Amniotic epithelial cell (primary cell): ENCODE results near the gene HERC4.

Experiments used
- DNase-seq: peaks from one replicate; pipeline ENCODE4 v3.0.0-alpha.2; 2010; ENCODE audit warnings: low read depth

HERC4 gene

DNA sequence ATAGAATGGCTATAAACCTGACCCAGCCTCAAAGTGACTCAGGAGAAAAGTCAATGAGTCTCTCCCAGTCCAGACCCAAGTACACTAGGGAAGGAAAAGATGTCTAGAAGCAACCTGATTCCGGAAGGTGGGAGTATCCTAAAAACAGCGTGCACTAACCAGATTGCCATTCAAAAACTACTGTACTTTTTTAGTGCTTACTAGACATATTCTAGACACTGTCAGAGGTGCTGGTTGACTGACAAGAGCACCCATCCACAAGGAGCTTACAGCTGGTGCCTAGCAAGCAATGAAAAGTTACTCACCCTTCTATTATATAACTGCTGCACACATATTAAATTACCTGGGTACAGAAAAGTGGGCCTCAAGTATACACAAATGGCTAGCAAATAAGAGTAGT lies 109.6 kb downstream of the HERC4 start:
- no peak for DNase-seq

DNA sequence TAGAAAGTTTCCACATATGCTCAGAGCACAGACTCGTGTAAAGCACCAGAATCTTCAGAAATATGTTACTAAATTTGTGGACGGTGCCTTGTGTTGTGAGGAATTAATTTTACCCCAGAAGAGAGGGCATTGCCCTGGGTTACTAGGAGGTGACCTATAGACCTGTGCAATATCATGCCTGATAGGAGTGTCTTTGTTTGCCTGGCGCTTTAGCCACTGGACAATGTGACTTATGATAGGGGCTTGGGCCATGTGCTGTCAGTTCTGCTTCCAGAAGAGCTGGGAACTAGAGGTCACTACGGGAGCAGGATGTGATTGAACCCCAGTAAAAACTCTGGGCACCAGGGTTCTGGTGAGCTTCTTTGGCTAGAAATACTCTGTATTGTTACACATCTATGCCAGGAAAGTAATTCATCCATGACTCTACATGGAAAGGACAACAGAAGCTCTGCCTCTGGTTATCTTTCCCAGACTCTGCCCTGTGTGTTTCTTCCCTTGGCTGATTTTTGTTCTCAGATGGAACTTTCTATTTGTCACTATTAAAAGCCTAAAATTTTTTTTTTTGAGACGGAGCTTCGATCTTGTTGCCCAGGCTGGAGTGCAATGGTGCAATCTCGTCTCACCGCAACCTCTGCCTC lies 115.1 kb downstream of the HERC4 start:
- no peak for DNase-seq

DNA sequence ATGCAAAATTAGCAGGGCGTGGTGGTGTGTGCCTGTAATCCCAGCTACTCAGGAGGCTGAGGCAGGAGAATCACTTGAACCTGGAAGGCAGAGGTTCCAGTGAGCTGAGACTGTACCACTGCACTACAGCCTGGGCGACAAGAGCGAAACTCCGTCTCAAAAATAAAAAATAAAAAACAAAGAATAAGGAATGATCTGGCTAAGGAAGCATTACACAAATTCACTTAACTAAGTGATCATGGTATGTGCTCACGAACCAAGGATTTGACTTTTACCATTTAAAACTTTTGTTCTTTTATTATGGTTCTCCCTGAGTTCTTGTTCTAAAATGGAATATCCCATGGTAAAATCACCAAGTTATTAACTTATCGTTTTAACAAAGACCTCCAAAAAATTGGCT lies 119.5 kb downstream of the HERC4 start:
- no peak for DNase-seq

DNA sequence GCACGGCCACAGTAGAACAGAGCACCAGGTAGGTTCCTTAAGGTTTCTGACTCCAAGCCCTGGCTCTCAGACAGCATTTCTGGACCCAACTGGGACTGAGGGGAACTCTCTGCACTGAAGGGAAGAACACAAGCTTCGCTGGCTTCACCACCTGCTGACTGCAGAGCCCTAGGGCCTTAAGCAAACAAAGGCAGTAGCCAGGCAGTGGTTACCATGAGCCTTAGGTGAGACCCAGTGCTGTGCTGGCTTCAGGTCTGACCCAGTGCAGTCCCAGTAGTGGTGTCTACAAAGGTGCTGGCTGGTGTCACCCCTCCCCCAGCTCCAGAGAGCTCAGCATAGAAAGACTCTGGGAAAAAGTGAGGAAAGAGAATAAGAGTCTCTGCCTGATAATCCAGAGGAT lies 131.2 kb downstream of the HERC4 start:
- no peak for DNase-seq

DNA sequence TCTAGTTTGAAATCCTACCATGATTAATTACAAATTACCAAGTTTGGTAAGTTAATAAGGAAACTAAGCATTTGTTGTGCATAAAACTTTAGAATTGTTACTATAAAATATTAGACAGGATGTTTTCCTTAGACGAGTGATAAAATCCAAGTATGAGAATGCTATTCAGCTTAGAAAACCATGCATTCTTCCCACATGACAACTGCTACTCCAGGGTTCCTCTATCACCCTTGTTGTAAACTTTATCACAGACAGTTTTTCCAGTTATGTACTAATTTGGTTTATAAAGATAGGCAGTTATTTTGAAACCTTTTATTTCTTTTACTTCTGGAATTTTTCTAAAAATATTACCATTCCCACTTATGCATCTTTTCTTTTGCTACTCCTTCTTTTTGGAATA lies 138.7 kb downstream of the HERC4 start:
- peak; percentile 31 for DNase-seq

DNA sequence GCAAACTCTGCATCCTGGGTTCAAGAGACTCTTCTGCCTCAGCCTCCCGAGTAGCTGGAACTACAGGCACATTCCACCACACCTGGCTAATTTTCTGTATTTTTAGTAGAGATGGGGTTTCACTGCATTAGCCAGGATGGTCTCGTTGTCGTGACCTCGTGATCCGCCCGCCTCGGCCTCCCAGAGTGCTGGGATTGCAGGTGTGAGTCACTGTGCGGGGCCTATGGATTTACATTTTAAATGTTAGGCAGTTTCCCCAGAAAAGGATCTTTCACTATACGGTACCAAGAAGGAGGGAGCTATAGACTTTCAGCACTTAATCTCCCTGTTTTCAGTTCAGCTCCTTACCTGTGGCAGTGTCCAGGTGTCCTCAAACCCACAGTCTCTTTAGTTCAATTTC lies 139.9 kb downstream of the HERC4 start:
- DNase-seq, result no peak

DNA sequence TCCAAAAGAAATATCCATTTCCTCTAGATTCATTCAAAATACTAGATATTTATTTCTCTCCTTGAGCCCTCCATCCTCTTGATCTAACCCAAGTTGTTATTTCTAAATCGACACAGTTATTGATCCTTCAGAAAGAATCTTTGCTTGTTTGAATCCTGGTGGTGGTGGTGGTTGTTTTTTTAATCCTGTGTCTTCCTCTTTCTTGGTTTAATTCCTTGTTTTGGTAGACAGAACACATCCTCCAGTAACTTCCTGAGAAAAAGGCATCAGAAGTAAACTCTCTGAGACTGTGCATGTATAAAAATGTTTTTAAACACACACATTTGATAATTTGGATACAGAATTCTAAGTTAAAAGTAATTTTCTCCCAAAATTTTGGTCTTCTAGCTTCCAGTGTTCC lies 140.7 kb downstream of the HERC4 start:
- DNase-seq, result no peak

DNA sequence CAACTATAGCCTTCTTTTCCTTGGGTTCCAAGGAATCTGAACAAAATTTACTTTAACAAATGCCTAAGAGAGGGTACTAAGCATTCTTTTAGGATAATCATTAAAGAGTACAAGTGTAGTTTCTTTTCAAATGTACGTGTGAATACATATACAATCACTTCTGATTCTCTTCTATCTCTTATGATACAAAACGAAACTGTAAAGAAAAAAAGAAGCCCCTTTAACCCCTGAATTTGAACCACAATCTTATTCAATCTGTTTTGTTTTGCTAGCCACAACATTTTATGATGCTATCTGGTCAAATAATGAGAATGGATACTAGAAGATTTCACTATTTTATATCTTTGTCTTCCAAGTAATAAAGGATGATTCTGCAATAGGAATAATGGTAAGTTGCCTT lies 141.9 kb downstream of the HERC4 start:
- DNase-seq, result no peak

DNA sequence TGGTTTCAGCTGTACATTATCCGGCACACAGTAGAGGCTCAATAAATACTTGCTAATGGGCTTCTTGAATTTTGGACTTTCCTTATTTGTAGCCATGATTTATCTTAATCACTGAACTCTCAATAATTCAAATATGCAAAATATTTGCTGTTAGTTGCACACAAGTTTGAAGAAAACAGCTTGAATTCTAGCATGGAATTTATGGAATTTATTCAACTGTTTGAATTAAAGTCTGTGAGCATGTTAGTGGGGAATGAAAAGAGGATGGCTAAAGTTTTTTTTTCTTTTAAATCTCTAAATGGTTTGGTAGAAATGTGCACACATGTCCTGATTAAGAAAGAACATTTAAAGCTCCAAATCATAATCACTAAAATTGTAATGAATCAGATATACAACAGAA lies 148.1 kb downstream of the HERC4 start:
- DNase-seq, result no peak

DNA sequence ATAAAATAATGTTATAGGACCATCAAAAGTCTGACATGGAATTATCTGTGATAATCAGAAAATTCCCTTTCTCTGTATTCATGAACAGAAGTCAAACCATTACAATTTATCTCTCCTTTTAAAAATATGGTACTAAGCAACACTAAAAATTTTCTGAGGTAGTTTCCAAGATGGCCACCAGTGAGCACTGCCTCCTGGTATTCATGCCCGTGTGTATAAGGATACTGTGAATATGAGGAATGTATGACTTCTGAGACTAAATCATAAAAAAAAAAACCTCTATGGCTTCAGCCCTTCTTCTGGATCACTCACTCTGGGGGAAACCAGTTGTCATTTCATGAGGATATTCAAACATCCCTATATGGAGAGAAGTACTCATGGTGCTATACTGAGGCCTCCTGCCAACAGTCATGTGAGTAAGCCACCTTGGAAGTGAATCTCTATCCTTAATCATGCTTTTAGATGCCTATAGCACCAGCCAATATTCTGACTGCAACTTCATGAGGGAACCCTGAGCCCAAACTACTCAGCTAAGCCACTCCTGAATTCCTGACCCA lies 149.6 kb downstream of the HERC4 start:
- DNase-seq, result peak; percentile 8

DNA sequence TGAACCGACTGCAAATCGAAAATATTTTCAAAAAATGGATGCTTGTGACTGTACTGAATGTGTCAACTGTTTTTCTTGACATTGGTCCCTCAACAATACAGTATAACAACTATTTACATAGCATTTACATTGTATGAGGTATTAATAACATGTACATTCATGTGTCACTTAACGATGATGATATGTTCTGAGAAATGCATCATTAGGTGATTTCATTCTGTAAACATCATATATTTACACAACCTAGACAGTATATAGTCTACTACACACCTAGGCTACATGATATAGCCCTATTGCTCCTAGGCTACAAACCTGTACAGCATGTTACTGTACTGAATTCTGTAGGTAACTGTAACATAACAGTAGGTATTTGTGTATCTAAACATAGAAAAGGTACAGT lies 150.9 kb downstream of the HERC4 start:
- no peak for DNase-seq

DNA sequence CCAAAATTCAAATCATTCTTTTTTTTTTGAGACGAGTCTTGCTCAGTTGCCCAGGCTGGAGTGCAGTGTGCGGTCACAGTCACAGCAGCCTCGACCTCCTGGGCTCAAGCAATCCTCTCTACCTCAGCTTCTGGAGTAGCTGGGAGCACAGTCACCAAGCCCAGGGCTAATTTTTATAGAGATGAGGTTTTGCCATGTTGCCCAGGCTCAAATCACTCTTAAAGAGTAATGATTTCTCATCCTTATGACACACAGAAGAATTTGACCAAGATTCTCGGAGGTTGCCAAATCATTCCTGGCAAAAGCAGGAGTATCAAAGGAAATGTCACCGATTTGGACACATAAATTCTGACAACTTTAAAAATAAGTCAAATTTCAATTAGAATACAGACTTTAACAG lies 151.5 kb downstream of the HERC4 start:
- DNase-seq, result peak; percentile 42

DNA sequence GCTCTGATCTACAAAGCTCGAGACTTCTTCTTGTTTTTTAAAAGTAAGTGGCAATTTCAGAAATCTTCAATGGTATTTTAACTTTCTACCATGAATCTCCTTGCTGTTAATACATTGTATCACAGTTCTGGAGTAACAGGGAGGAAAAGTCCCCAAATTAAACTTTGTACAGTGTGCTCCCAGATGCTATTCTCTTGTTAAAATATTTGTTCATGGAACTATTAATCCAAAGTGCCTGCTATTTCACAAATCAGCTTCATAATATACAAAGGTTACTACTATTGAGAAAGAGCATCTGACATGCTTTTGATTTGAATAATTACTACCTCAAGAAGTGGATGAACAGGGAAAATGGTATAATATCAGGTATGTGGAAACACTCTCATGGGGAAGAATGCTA lies 154.0 kb downstream of the HERC4 start:
- no peak for DNase-seq

DNA sequence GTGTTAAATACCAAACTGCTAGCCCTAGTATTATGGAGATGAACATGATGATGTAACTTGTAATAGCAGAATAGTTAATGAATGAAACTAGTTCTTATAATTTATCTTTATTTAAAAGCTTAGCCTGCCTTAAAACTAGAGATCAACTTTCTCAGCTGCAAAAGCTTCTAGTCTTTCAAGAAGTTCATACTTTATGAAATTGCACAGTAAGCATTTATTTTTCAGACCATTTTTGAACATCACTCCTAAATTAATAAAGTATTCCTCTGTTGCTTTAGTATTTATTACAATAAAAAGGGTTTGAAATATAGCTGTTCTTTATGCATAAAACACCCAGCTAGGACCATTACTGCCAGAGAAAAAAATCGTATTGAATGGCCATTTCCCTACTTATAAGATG lies 157.4 kb downstream of the HERC4 start:
- DNase-seq, result no peak

DNA sequence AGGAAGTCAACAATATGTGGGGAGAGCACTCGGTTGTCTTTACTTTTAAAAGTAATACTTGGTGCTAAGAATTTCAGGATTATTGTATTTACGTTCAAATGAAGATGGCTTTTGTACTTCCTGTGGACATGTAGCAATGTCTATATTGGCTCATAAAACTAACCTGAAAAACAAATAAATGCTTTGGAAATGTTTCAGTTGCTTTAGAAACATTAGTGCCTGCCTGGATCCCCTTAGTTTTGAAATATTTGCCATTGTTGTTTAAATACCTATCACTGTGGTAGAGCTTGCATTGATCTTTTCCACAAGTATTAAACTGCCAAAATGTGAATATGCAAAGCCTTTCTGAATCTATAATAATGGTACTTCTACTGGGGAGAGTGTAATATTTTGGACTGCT lies 157.9 kb downstream of the HERC4 start:
- DNase-seq, result no peak

DNA sequence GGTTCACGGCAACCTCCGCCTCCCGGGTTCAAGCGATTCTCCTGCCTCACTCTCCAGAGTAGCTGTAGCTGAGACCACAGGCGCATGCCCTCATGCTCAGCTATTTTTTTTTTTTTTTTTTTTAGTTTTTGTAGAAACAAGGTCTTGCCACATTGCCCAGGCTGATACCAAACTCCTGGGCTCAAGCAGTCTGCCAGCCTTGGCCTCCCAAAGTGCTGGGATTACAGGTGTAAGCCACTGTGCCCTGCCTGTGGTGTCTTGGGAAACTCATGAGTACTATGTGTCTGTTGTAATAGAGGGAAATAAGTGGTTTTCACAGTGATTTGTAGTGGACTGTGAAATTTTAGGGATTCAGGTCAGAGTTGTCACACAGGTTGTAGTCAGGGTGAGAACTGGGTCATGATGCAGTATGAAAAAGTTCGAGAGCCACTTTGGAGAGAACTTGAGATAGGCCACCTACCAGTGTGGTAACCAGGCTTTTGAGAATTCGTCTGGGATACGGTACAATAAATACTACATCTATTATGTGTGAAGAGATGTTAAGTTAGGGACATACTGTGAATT lies 160.2 kb downstream of the HERC4 start:
- DNase-seq, result no peak

DNA sequence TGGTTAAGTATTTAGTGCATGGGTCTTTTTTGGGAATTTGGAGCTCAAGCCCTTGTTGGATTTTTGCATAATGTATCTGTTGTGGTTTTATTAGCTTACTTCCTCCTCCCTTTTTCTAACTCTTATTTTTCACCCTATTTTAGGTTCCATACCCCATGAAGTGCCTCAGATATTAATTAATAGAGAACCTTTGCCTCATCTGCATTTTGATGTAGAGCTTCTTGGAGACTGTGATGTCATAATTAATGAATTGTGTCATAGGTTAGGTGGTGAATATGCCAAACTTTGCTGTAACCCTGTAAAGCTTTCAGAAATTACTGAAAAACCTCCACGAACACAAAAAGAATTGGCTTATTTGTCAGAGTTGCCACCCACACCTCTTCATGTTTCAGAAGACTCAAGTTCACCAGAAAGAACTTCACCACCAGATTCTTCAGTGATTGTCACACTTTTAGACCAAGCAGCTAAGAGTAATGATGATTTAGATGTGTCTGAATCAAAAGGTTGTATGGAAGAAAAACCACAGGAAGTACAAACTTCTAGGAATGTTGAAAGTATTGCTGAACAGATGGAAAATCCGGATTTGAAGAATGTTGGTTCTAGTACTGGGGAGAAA lies 162.6 kb downstream of the HERC4 start:
- DNase-seq, result peak; percentile 47

DNA sequence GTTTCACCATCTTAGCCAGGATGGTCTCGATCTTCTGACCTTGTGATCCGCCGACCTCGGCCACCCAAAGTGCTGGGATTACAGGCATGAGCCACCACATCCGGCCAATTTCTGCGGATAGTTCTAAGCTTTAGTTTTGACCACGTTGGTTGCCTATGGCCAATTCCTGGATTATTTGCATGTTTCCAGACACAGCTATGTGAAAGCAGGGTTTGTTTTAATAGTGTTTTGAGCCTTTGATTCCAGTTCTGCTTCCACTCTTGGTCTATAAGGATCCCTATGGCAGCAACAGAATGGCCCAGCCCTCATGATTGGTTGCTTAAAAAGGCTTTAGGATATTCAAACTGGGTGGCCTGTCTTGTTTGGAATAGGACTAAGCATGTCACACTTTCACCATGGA lies 171.5 kb downstream of the HERC4 start:
- DNase-seq, result no peak

DNA sequence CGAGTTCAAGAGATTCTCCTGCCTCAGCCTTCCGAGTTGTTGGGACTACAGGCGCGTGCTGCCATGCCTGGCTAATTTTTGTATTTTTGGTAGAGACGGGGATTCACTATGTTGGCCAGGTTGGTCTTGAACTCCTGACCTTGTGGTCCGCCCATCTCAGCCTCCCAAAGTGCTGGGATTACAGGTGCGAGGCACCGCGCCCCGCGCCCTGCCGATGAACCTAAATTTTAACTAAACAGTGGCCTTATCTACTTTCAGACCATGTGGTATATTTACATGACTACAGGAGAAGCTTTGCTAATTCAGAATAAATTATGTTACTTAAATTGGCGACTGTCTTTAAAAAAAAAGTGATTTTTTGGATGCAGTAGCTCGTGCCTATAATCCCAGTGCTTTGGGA lies 181.4 kb downstream of the HERC4 start:
- DNase-seq, result no peak

DNA sequence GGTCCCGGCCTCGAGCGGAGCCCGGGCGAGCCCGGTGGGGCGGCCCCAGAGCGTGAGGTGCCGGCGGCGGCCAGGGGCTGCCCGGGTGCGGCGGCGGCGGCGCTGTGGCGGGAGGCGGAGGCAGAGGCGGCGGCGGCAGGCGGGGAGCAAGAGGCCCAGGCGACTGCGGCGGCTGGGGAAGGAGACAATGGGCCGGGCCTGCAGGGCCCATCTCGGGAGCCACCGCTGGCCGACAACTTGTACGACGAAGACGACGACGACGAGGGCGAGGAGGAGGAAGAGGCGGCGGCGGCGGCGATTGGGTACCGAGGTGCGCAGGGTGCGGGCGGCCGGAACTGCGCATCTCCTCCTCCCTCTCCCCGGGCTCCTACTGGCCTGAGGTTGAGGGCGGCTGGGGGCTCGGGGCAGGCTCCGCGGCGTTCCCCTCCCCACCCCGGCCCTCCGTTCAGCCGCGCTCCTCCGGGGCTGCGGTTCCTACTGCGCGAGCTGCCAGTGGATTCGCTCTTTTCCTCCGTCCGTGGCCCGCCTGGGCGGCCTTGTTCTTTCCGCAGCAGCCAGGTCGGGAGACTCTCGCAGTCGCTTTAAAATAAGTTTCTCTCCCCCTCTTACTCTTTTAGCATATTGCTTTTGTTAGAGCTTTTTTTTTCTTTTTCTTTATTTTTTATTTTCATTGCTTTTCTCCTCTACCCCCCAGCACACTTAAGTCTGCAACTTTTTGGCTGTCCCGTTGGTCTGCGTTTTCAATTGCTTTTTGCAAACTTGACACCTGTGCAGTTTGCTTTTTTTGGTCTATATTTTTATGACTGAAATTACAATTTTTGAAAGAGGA lies 190.0 kb downstream of the HERC4 start:
- DNase-seq, result peak; percentile 67

DNA sequence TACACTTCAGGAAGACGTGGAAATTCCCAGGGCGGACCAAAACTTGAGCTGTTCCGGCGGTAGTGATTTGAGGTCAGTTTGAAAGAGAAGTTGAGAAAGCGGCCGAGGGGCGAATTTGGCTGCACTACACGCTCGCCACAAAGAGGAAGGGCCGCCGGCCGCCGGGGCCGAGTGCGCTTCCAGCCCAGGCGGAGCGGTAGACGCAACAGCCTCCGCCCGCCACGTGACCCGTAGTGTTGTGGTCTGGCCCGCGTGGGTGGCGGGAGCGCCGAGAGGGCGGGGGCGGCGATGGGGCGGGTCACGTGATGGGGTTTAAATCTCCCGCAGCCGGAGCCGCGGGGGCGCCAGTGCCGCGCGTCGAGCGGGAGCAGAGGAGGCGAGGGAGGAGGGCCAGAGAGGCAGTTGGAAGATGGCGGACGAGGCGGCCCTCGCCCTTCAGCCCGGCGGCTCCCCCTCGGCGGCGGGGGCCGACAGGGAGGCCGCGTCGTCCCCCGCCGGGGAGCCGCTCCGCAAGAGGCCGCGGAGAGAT lies 190.7 kb downstream of the HERC4 start, which contains the start of gene SIRT1:
SIRT1 (plus strand) TSS at position 344 of the 529 bp plus-strand sequence; CDS start at position 410, 66 bp downstream.
- peak; percentile 89 for DNase-seq

DNA sequence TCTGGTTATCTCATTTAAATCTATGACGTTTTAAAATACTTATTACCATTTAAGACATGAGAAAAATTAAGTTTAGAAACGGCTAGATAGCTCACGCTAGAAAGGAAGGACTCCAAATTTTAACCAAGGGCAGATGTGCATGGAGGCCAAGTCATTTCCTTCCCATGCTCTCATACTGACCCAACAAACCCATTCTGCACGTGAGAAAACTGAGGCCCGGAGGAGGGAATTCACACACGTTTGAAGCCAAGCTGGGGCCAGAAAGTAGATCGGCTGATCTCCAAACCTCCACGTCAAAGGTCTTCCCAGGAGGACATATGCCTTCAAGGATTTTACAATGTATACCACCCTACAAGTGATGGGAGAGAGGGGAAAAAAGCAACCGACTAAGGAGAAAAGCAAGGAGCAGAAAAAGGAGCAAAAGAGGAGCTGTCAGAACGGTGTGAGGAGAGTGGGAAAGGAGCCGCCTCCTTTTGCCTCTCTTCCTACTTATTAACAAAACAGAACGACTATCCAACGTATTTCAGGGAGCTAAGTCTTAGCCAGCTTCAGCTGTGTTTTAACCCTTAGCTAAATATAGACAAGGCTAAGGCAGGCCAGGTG lies 191.3 kb downstream of the HERC4 start:
- no peak for DNase-seq
